ENCODE results near the gene FRMPD2. TPM values are rescaled to one million over a fixed set of nuclear protein-coding genes. Genes with fewer than 3 reads are reported as not detected.
"Not testable (repeated sequence)": the region's sequence is repeated elsewhere in the genome, so short reads cannot be mapped to it uniquely, and the experiment has no call there.

The FRMPD2 gene
- total RNA-seq, 1 experiment from 2014 or later = not detected

DNA sequence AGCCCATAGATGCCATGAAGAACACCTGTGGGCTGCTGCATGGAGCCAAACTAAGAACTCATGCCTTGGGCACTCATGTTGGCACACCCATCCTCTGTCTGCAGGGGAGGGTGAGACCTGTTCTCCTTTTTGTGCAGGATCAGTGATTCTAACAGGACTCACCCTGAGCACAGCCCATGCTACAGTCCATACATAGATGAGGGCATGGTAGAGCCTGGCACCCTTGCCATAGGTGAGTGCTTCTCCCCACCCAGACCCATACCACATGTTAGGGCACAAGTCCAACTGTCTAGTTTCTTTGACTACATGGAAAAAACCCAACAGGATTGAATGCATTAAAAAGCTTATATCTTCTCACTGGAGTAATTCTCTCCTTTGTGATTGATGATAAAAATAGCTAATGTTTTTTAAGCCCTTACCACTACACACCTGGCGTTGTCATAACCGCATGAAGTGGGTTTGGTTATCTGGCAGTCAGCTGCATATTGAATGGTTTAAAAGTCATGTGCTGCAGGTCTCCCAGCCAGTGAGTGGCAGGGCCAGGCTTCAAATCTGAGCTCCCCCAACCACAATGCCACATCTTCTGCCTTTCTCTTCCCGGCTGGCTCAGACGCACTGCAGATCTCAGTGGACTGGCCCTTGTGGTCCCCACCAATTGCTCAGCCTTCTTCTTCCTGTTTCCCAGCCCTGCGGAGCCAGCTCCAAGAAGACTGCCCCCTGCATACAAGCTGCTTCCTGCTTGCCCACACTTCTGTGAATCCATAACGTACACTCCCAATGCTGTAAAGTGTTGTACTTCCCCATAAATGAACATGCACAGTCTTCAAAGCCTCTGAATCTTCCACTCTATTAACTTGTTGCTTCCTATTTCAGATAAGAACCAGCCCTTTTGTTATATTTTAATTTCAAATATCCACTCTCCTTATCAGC is 120.0 kb downstream of the FRMPD2 start:
- not testable (repeated sequence) for H3K36me3 ChIP-seq (replicated peaks; ENCODE audit: control insufficient read depth, insufficient read depth, low read length); DNase-seq; H3K27me3 ChIP-seq (ENCODE audit: control insufficient read depth, insufficient read depth, low read length); H3K4me3 ChIP-seq (ENCODE audit: insufficient read depth, low read depth, low read length)

- H3K27me3 ChIP-seq (ENCODE audit: control insufficient read depth, insufficient read depth, low read length); H3K36me3 ChIP-seq (replicated peaks; ENCODE audit: control insufficient read depth, insufficient read depth, low read length); H3K4me3 ChIP-seq (ENCODE audit: insufficient read depth, low read depth, low read length); DNase-seq: not testable (repeated sequence)
Measured at GRCh38 chr10:48147643-48148042, 126.9 kb downstream of the FRMPD2 start.

- not testable (repeated sequence) for H3K36me3 ChIP-seq (replicated peaks; ENCODE audit: control insufficient read depth, insufficient read depth, low read length); H3K4me3 ChIP-seq (ENCODE audit: insufficient read depth, low read depth, low read length); DNase-seq; H3K27me3 ChIP-seq (ENCODE audit: control insufficient read depth, insufficient read depth, low read length)
Measured at GRCh38 chr10:48143721-48144642, 130.5 kb downstream of the FRMPD2 start.

GRCh38 chr10:48140949-48141348 is 133.5 kb downstream of the FRMPD2 start:
- not testable (repeated sequence) for H3K27me3 ChIP-seq (ENCODE audit: control insufficient read depth, insufficient read depth, low read length); H3K36me3 ChIP-seq (replicated peaks; ENCODE audit: control insufficient read depth, insufficient read depth, low read length); DNase-seq; H3K4me3 ChIP-seq (ENCODE audit: insufficient read depth, low read depth, low read length)

GRCh38 chr10:48139953-48140850 is 134.3 kb downstream of the FRMPD2 start:
- not testable (repeated sequence) for H3K4me3 ChIP-seq (ENCODE audit: insufficient read depth, low read depth, low read length); DNase-seq; H3K27me3 ChIP-seq (ENCODE audit: control insufficient read depth, insufficient read depth, low read length); H3K36me3 ChIP-seq (replicated peaks; ENCODE audit: control insufficient read depth, insufficient read depth, low read length)

DNA sequence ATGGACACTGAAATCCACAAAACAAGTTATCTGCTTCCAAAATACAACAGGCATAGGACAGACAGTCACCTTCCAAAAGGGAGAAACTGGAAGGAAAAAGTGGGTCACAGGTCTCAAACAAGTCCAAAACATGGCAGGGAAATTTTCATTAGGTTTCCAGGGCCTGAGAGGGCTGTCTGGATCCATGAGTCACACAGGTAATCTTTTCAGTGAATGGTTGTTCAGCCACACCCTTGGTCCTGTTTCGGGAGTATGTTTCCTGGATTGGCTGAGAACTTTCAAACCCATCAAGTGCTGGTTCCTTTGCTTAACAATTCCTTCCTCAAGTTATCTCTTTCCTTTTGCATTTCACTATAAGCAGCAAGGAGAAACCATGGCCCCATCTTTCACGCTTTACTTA is 145.5 kb downstream of the FRMPD2 start:
- not testable (repeated sequence) for H3K27me3 ChIP-seq (ENCODE audit: control insufficient read depth, insufficient read depth, low read length); DNase-seq; H3K36me3 ChIP-seq (replicated peaks; ENCODE audit: control insufficient read depth, insufficient read depth, low read length); H3K4me3 ChIP-seq (ENCODE audit: insufficient read depth, low read depth, low read length)

GRCh38 chr10:48126251-48126650 is 148.2 kb downstream of the FRMPD2 start:
- not testable (repeated sequence) for H3K36me3 ChIP-seq (replicated peaks; ENCODE audit: control insufficient read depth, insufficient read depth, low read length); DNase-seq; H3K4me3 ChIP-seq (ENCODE audit: insufficient read depth, low read depth, low read length); H3K27me3 ChIP-seq (ENCODE audit: control insufficient read depth, insufficient read depth, low read length)

DNA sequence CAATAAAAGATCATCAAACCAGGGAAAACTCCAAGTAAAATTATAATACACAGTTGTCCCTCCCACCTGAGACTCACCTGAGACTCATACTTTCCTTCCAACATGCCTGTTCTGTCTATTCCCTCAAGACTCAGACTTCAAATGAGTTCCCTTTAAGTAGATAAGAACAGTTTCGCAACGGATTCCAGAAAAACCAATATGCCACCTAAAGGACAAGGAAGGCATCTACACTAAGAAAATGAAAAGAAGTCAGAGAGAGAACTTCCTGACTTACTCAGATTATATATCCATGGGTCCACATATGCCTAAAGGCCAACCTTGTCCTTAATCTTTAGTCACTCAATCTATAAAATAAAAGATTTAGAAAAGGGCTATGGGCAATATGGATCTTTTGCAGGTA is 148.9 kb downstream of the FRMPD2 start:
- DNase-seq; H3K27me3 ChIP-seq (ENCODE audit: control insufficient read depth, insufficient read depth, low read length); H3K36me3 ChIP-seq (replicated peaks; ENCODE audit: control insufficient read depth, insufficient read depth, low read length): not testable (repeated sequence)

GRCh38 chr10:48122618-48123017 is 151.9 kb downstream of the FRMPD2 start:
- H3K4me3 ChIP-seq (ENCODE audit: insufficient read depth, low read depth, low read length); H3K36me3 ChIP-seq (replicated peaks; ENCODE audit: control insufficient read depth, insufficient read depth, low read length); DNase-seq; H3K27me3 ChIP-seq (ENCODE audit: control insufficient read depth, insufficient read depth, low read length): not testable (repeated sequence)

More for the DNA sequence above, 148.9 kb downstream of the FRMPD2 start:
- not testable (repeated sequence) for H3K4me3 ChIP-seq (ENCODE audit: insufficient read depth, low read depth, low read length)

DNA sequence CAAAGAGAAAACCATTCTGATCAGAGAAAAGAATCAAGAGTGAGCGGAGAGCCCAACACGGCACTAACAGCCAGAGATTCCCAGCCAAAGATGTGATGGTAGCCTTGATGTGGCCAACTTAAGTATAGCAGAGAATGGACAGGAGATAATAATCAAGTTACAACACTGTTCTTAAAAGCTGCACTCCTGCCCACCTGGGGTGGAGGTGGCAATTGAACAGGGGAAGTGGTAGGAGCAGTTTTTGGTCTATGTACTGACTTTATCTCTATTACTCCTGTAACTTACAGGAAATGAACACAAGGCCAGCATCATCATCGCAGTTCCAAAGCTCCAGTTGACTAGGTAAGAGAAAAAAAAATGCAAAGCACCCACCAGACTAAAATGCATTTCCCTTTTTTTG is 164.2 kb downstream of the FRMPD2 start:
- H3K36me3 ChIP-seq (replicated peaks; ENCODE audit: control insufficient read depth, insufficient read depth, low read length); H3K27me3 ChIP-seq (ENCODE audit: control insufficient read depth, insufficient read depth, low read length); H3K4me3 ChIP-seq (ENCODE audit: insufficient read depth, low read depth, low read length); DNase-seq: not testable (repeated sequence)

Other genes starting within 250 kb of the FRMPD2 start
- 67.7 and 70.3 TPM in 2 replicates for gene MAPK8, start 32.0 kb upstream of the FRMPD2 start, total RNA-seq (2014; rRNA removed; shearing (Covaris generic))

Data from H7 (cell line).